ENCODE data around the gene FBL. TPM values are rescaled to one million over a fixed set of nuclear protein-coding genes. Genes with fewer than 3 reads are reported as not detected.
A peak's percentile ranks its signal among the peaks of the same experiment; 100 is the strongest.

Gene FBL
- total and polyA plus RNA-seq, 10 of the 15 experiments (the other 5 are each of a cell fraction or from before 2014, with no cell fraction given): 156 to 1,083 (median 478) TPM

DNA sequence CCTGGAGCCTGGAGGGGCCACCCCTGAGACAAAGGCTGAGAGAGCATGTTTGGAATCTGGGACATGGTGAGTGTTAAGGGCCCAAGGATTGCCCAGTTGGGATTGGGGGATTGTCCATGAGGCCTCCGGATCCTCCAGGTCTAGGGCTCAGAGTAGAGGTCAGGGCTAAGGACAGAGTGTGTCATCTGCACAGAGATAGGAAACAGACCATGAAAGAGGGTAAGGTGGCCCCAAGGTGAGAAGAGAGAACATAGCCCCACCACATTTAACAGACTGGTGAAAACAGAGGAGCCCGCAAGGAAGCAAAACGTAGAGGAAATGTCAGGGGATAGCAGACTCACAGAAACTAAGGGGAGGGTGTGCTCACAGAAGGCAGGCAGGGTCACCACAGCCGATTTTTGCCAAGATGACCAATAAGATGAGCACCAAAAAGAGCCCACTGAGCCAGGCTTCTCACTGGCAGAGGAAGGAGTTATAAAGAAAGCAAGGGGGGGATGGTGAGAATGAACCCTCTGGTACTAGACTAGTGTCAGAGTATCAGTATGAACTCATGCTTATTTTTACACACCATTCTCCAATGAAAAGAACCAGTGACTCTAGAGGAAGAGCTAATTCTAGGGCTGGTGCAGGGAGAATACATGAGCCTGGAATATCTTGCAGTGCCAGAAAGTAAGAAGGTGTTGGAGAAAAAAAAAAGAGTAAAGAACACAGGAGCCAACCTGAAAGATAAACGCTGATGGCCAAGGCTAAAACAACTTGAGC, 29.7 kb downstream of the FBL start (continued):
- TF ChIP-seq ZBTB11 (CRISPR knock-in tag; IDR thresholded peaks at IDR 0.05) (no peak), PAX8 (IDR thresholded peaks at IDR 0.05) (no peak), STAT1 (conservative IDR thresholded peaks at IDR 0.05) (no peak), YY1 (IDR thresholded peaks at IDR 0.05; ENCODE audit: low read depth, low read length) (no peak), ZNF622 (IDR thresholded peaks at IDR 0.05) (no peak), ATF7 (IDR thresholded peaks at IDR 0.05; ENCODE audit: low read depth) (peak; percentile 68), SPI1 (IDR thresholded peaks at IDR 0.05; ENCODE audit: borderline replicate concordance, insufficient read depth, low read depth, low read length) (no peak), CREB1 (IDR thresholded peaks at IDR 0.05; ENCODE audit: low read depth) (no peak), FOXM1 (IDR thresholded peaks at IDR 0.05; ENCODE audit: low read depth, low read length) (no peak), NFIC (IDR thresholded peaks at IDR 0.05; ENCODE audit: low read depth, low read length) (peak; percentile 46; the same call in 1 of the 2 replicates), NFYA (IDR thresholded peaks at IDR 0.05; ENCODE audit: borderline replicate concordance, low read depth, low read length) (no peak), TAF1 (IDR thresholded peaks at IDR 0.05; ENCODE audit: borderline replicate concordance, low read depth, low read length) (no peak), NR2F1 (conservative IDR thresholded peaks at IDR 0.05) (peak; percentile 73), SMAD5 (IDR thresholded peaks at IDR 0.05; ENCODE audit: low read depth) (no peak), PAX5 (IDR thresholded peaks at IDR 0.05; ENCODE audit: borderline replicate concordance, low read depth, low read length) (no peak)
- TF ChIP-seq, protein P1, sequence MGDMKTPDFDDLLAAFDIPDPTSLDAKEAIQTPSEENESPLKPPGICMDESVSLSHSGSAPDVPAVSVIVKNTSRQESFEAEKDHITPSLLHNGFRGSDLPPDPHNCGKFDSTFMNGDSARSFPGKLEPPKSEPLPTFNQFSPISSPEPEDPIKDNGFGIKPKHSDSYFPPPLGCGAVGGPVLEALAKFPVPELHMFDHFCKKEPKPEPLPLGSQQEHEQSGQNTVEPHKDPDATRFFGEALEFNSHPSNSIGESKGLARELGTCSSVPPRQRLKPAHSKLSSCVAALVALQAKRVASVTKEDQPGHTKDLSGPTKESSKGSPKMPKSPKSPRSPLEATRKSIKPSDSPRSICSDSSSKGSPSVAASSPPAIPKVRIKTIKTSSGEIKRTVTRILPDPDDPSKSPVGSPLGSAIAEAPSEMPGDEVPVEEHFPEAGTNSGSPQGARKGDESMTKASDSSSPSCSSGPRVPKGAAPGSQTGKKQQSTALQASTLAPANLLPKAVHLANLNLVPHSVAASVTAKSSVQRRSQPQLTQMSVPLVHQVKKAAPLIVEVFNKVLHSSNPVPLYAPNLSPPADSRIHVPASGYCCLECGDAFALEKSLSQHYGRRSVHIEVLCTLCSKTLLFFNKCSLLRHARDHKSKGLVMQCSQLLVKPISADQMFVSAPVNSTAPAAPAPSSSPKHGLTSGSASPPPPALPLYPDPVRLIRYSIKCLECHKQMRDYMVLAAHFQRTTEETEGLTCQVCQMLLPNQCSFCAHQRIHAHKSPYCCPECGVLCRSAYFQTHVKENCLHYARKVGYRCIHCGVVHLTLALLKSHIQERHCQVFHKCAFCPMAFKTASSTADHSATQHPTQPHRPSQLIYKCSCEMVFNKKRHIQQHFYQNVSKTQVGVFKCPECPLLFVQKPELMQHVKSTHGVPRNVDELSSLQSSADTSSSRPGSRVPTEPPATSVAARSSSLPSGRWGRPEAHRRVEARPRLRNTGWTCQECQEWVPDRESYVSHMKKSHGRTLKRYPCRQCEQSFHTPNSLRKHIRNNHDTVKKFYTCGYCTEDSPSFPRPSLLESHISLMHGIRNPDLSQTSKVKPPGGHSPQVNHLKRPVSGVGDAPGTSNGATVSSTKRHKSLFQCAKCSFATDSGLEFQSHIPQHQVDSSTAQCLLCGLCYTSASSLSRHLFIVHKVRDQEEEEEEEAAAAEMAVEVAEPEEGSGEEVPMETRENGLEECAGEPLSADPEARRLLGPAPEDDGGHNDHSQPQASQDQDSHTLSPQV (IDR thresholded peaks at IDR 0.05): no peak
- TF ChIP-seq, protein P2, sequence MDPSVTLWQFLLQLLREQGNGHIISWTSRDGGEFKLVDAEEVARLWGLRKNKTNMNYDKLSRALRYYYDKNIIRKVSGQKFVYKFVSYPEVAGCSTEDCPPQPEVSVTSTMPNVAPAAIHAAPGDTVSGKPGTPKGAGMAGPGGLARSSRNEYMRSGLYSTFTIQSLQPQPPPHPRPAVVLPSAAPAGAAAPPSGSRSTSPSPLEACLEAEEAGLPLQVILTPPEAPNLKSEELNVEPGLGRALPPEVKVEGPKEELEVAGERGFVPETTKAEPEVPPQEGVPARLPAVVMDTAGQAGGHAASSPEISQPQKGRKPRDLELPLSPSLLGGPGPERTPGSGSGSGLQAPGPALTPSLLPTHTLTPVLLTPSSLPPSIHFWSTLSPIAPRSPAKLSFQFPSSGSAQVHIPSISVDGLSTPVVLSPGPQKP (IDR thresholded peaks at IDR 0.05; ENCODE audit: low read depth, low read length): no peak
- TF ChIP-seq, protein P3, sequence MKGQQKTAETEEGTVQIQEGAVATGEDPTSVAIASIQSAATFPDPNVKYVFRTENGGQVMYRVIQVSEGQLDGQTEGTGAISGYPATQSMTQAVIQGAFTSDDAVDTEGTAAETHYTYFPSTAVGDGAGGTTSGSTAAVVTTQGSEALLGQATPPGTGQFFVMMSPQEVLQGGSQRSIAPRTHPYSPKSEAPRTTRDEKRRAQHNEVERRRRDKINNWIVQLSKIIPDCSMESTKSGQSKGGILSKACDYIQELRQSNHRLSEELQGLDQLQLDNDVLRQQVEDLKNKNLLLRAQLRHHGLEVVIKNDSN (IDR thresholded peaks at IDR 0.05; ENCODE audit: borderline replicate concordance, extremely low read length, insufficient read depth, low read depth, low read length): no peak

Data from GM12878 (cell line).